ENCODE results near the gene LRRC4B.

Gene LRRC4B

GRCh38 chr19:50482271-50482855, 85.9 kb downstream of the LRRC4B start:
- no peak for TF ChIP-seq CTCF (IDR thresholded peaks at IDR 0.05; ENCODE audit: extremely low read depth, missing control alignments)
- DNase-seq (ENCODE audit: low spot score): no peak

GRCh38 chr19:50481351-50482149, 86.7 kb downstream of the LRRC4B start:
- TF ChIP-seq CTCF (IDR thresholded peaks at IDR 0.05; ENCODE audit: extremely low read depth, missing control alignments): no peak
- DNase-seq (ENCODE audit: low spot score): no peak

GRCh38 chr19:50480281-50481111, 87.7 kb downstream of the LRRC4B start:
- no peak for TF ChIP-seq CTCF (IDR thresholded peaks at IDR 0.05; ENCODE audit: extremely low read depth, missing control alignments)
- no peak for DNase-seq (ENCODE audit: low spot score)

- no peak for TF ChIP-seq CTCF (IDR thresholded peaks at IDR 0.05; ENCODE audit: extremely low read depth, missing control alignments)
- DNase-seq (ENCODE audit: low spot score): no peak
Observed at GRCh38 chr19:50479761-50480251, 88.4 kb downstream of the LRRC4B start.

GRCh38 chr19:50478901-50479715, 89.1 kb downstream of the LRRC4B start:
- DNase-seq (ENCODE audit: low spot score): no peak
- TF ChIP-seq CTCF (IDR thresholded peaks at IDR 0.05; ENCODE audit: extremely low read depth, missing control alignments): peak; percentile 11

- DNase-seq (ENCODE audit: low spot score): no peak
Observed at GRCh38 chr19:50477751-50478515, 90.3 kb downstream of the LRRC4B start.

More at GRCh38 chr19:50477751-50478515, 90.3 kb downstream of the LRRC4B start:
- no peak for TF ChIP-seq CTCF (IDR thresholded peaks at IDR 0.05; ENCODE audit: extremely low read depth, missing control alignments)
